HEK293 (cell line): Measurements from ENCODE around the gene TST.

Source experiments
- CTCF ChIA-PET: fragments of 350-600 bp; formaldehyde crosslinking; extraction: SDS; loops from one replicate; lab custom pipeline; 2021; ENCODE audit warnings: antibody characterized with exemption; lab: Yijun Ruan, JAX
- POLR2A ChIA-PET: fragments of 300-600 bp; formaldehyde crosslinking; extraction: SDS; loops from one replicate; lab custom pipeline; 2020; ENCODE audit warnings: antibody characterized with exemption, inconsistent platforms; lab: Yijun Ruan, JAX
- H3K27ac ChIP-seq: fragments of 200-500 bp; sonication (Bioruptor generic); 2 replicates; pipeline ENCODE4 v1.5.1; 2014; ENCODE audit warnings: low read depth, low read length, control low read depth, inconsistent platforms; ENCODE audit errors: extremely low read depth
- H3K36me3 ChIP-seq, 2 experiments: fragments of 200-500 bp in 1 of 2; sonication (Bioruptor generic) in 1 of 2; 1 replicate in 1 of 2; 2 replicates in 1 of 2; pipeline ENCODE4 v1.5.1; 2014 to 2017; ENCODE audit warnings: inconsistent platforms in 2 of 2, low read length in 2 of 2; ENCODE audit not compliant: control insufficient read depth in 2 of 2, insufficient read depth in 1 of 2
- H3K4me1 ChIP-seq: fragments of 200-500 bp; sonication (Bioruptor generic); 2 replicates; pipeline ENCODE4 v1.5.1; 2014; ENCODE audit warnings: mild to moderate bottlenecking, low read length, inconsistent platforms; ENCODE audit not compliant: control insufficient read depth, insufficient read depth
- H3K4me3 ChIP-seq: 2 replicates; pipeline ENCODE4 v1.5.1; 2011; ENCODE audit warnings: low read depth, mild to moderate bottlenecking, control low read depth, low read length, moderate library complexity
- H3K9me3 ChIP-seq: fragments of 200-500 bp; sonication (Bioruptor generic); 2 replicates; pipeline ENCODE4 v1.5.1; 2014; ENCODE audit warnings: low read depth, low read length, inconsistent platforms; ENCODE audit not compliant: control insufficient read depth, insufficient read depth
- HOXD13 ChIP-seq: sonication (generic); formaldehyde crosslinking; IDR thresholded peaks from 2 replicates; pipeline ENCODE4 v1.8.0; 2022; ENCODE audit warnings: missing genetic modification reagents, borderline replicate concordance
- KLF1 ChIP-seq: fragments of 450-650 bp; formaldehyde crosslinking; IDR thresholded peaks from 2 replicates; pipeline ENCODE4 v1.5.1; 2016; ENCODE audit warnings: missing biosample characterization, missing genetic modification characterization
- SP3 ChIP-seq: fragments of 450-650 bp; formaldehyde crosslinking; IDR thresholded peaks from 2 replicates; pipeline ENCODE4 v1.5.1; 2016; ENCODE audit warnings: missing biosample characterization, missing genetic modification characterization
- ZNF175 ChIP-seq: fragments of 450-650 bp; formaldehyde crosslinking; IDR thresholded peaks from 2 replicates; pipeline ENCODE4 v1.5.1; 2016; ENCODE audit warnings: missing biosample characterization, missing genetic modification characterization
- ZNF248 ChIP-seq: fragments of 450-650 bp; formaldehyde crosslinking; IDR thresholded peaks from 2 replicates; pipeline ENCODE4 v1.5.1; 2017; ENCODE audit warnings: missing biosample characterization, missing genetic modification characterization
- ZNF426 ChIP-seq: fragments of 450-650 bp; formaldehyde crosslinking; IDR thresholded peaks from 2 replicates; pipeline ENCODE4 v1.5.1; 2017; ENCODE audit warnings: missing biosample characterization, missing genetic modification characterization, mild to moderate bottlenecking, inconsistent platforms, moderate library complexity
- ZNF518A ChIP-seq: fragments of 450-650 bp; formaldehyde crosslinking; conservative IDR thresholded peaks from 2 replicates; pipeline ENCODE4 v1.5.1; 2016; ENCODE audit warnings: low read depth, missing biosample characterization, missing genetic modification characterization
- ZNF548 ChIP-seq: fragments of 450-650 bp; formaldehyde crosslinking; IDR thresholded peaks from 2 replicates; pipeline ENCODE4 v1.5.1; 2016; ENCODE audit warnings: missing biosample characterization, missing genetic modification characterization
- ZNF626 ChIP-seq: fragments of 450-650 bp; sonication (Bioruptor Pico); formaldehyde crosslinking; IDR thresholded peaks from 2 replicates; pipeline ENCODE4 v1.5.1; 2018; ENCODE audit warnings: missing biosample characterization, missing genetic modification characterization, inconsistent platforms
- ZSCAN23 ChIP-seq: fragments of 450-650 bp; formaldehyde crosslinking; IDR thresholded peaks from 2 replicates; pipeline ENCODE4 v1.5.1; 2016; ENCODE audit warnings: missing biosample characterization, missing genetic modification characterization
- TF ChIP-seq, protein P1 (sequence below): fragments of 450-650 bp; formaldehyde crosslinking; IDR thresholded peaks from 2 replicates; pipeline ENCODE4 v1.5.1; 2016; ENCODE audit warnings: missing biosample characterization, missing genetic modification characterization, borderline replicate concordance
- TF ChIP-seq, protein P2 (sequence below): fragments of 450-650 bp; formaldehyde crosslinking; IDR thresholded peaks from 2 replicates; pipeline ENCODE4 v1.5.1; 2016; ENCODE audit warnings: missing biosample characterization, missing genetic modification characterization, borderline replicate concordance

The TST gene

DNA sequence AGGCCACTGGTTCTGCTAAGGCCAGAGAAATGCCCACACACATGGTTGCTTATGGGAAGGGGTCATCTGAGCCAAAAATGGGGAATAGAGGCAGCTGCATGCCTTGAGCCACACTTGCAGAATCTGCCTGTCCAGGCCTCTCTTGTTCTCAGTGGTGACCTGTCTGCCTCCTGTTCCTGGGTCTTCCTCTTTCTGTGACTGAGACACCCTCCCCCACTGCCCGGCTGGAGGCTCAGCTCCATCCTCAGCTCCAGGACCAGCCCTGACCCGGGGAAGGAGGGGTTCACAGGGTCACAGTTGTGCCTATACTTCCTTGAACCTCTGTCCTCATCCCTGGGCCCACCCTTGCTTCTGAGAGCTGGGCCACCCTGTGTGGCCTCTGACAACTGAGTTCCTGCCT is 53.6 kb downstream of the TST start (continued):
- TF ChIP-seq, protein P1, sequence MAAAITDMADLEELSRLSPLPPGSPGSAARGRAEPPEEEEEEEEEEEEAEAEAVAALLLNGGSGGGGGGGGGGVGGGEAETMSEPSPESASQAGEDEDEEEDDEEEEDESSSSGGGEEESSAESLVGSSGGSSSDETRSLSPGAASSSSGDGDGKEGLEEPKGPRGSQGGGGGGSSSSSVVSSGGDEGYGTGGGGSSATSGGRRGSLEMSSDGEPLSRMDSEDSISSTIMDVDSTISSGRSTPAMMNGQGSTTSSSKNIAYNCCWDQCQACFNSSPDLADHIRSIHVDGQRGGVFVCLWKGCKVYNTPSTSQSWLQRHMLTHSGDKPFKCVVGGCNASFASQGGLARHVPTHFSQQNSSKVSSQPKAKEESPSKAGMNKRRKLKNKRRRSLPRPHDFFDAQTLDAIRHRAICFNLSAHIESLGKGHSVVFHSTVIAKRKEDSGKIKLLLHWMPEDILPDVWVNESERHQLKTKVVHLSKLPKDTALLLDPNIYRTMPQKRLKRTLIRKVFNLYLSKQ (tag by site-specific recombination): no peak

- Histone ChIP-seq H3K36me3 (no peaks in the 10 kb centered on the region), H3K4me3 (no peak overlapping the region), H3K27ac (no peak overlapping the region), H3K9me3 (no peaks in the 10 kb centered on the region), H3K4me1 (no peaks in the 10 kb centered on the region)
- POLR2A ChIA-PET: interaction anchor here (0.6 kb wide), 1 partner anchor 535 kb away, joined by 3 read pairs; no protein-coding TSS in a partner anchor
- CTCF ChIA-PET: interaction anchor here (0.5 to 5.0 kb wide), 4 partner anchors 14 to 235 kb away, joined by 3 to 45 read pairs (median 10); no protein-coding TSS in a partner anchor
- TF ChIP-seq ZNF548 (tag by site-specific recombination) (no peak), ZNF518A (tag by site-specific recombination) (no peak), ZNF626 (tag by site-specific recombination) (no peak), KLF1 (tag by site-specific recombination) (no peak), HOXD13 (CRISPR knock-in tag) (no peak), ZSCAN23 (tag by site-specific recombination) (no peak), SP3 (no peak), ZNF175 (tag by site-specific recombination) (no peak), ZNF248 (tag by site-specific recombination) (no peak), ZNF426 (tag by site-specific recombination) (no peak)
- TF ChIP-seq, protein P2, sequence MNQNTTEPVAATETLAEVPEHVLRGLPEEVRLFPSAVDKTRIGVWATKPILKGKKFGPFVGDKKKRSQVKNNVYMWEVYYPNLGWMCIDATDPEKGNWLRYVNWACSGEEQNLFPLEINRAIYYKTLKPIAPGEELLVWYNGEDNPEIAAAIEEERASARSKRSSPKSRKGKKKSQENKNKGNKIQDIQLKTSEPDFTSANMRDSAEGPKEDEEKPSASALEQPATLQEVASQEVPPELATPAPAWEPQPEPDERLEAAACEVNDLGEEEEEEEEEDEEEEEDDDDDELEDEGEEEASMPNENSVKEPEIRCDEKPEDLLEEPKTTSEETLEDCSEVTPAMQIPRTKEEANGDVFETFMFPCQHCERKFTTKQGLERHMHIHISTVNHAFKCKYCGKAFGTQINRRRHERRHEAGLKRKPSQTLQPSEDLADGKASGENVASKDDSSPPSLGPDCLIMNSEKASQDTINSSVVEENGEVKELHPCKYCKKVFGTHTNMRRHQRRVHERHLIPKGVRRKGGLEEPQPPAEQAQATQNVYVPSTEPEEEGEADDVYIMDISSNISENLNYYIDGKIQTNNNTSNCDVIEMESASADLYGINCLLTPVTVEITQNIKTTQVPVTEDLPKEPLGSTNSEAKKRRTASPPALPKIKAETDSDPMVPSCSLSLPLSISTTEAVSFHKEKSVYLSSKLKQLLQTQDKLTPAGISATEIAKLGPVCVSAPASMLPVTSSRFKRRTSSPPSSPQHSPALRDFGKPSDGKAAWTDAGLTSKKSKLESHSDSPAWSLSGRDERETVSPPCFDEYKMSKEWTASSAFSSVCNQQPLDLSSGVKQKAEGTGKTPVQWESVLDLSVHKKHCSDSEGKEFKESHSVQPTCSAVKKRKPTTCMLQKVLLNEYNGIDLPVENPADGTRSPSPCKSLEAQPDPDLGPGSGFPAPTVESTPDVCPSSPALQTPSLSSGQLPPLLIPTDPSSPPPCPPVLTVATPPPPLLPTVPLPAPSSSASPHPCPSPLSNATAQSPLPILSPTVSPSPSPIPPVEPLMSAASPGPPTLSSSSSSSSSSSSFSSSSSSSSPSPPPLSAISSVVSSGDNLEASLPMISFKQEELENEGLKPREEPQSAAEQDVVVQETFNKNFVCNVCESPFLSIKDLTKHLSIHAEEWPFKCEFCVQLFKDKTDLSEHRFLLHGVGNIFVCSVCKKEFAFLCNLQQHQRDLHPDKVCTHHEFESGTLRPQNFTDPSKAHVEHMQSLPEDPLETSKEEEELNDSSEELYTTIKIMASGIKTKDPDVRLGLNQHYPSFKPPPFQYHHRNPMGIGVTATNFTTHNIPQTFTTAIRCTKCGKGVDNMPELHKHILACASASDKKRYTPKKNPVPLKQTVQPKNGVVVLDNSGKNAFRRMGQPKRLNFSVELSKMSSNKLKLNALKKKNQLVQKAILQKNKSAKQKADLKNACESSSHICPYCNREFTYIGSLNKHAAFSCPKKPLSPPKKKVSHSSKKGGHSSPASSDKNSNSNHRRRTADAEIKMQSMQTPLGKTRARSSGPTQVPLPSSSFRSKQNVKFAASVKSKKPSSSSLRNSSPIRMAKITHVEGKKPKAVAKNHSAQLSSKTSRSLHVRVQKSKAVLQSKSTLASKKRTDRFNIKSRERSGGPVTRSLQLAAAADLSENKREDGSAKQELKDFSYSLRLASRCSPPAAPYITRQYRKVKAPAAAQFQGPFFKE (tag by site-specific recombination): no peak
Measured at GRCh38 chr22:36964106-36964505, 55.1 kb downstream of the TST start.
